NT2/D1 (cell line): ENCODE measurements around the gene PNKD.

ENCODE experiments used
- DNase-seq: peaks from one replicate; pipeline ENCODE4 v3.0.0-alpha.2; 2011; ENCODE audit warnings: low read depth, low spot score
- H3K27me3 ChIP-seq: 2 replicates; pipeline ENCODE4 v1.6.0; 2011; ENCODE audit warnings: mild to moderate bottlenecking; ENCODE audit not compliant: insufficient read length, insufficient read depth
- H3K36me3 ChIP-seq: 2 replicates; pipeline ENCODE4 v1.6.1; 2011; ENCODE audit warnings: mild to moderate bottlenecking, low read length, mixed read lengths; ENCODE audit not compliant: insufficient read depth, insufficient read length
- H3K4me1 ChIP-seq: 2 replicates; pipeline ENCODE4 v1.5.1; 2011; ENCODE audit not compliant: insufficient read depth, insufficient read length
- H3K4me3 ChIP-seq: 2 replicates; pipeline ENCODE4 v1.5.1; 2011; ENCODE audit warnings: low read depth; ENCODE audit not compliant: insufficient read length
- H3K9ac ChIP-seq: 2 replicates; pipeline ENCODE4 v1.6.0; 2011; ENCODE audit warnings: low read depth; ENCODE audit not compliant: insufficient read length
- H3K9me3 ChIP-seq: 2 replicates; pipeline ENCODE4 v1.5.1; 2011; ENCODE audit warnings: mild to moderate bottlenecking, low read length; ENCODE audit not compliant: insufficient read depth
- SUZ12 ChIP-seq: IDR thresholded peaks from 2 replicates; pipeline ENCODE4 v1.6.1; 2011; ENCODE audit not compliant: insufficient read length, insufficient read depth; ENCODE audit errors: extremely low read depth
- YY1 ChIP-seq: IDR thresholded peaks from 2 replicates; pipeline ENCODE4 v1.6.1; 2011; ENCODE audit not compliant: insufficient read length, insufficient read depth
- ZNF274 ChIP-seq: IDR thresholded peaks from 2 replicates; pipeline ENCODE4 v1.6.1; 2011; ENCODE audit warnings: mild to moderate bottlenecking, low read depth, low read length

PNKD gene

DNA sequence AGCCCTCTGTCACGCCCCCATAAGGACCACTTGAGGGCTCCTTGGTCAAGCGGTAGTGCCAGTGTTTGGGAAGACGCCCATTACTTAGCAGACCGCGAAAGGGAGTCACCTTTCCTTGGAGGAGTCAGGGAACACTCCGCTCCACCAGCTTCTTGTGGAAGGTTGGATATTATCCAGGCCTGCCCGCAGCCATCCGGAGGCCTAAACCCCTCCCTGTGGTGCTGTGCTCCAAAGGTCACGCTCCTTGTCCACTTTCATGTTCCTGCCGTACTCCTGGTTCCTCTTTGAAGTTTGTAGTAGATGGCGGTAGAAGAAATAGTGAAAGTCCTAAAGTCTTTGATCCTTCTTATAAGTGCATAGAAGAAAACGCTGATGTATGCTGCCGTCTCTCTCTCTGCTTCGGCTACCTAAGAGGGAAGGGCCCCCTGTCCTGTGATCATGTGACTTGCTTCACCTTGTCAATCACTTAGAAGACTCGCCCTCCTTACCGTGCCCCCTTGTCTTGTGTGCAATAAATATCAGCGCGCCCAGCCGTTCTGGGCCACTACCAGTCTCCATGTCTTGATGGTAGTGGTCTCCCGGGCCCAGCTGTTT lies 84.6 kb downstream of the PNKD start:
- H3K36me3 ChIP-seq, result no peaks in the 10 kb centered on the region
- peaks cover 27% of the 10 kb centered on the region for H3K9me3 ChIP-seq
- TF ChIP-seq YY1, result no peak
- TF ChIP-seq ZNF274, result no peak
- no peak for TF ChIP-seq SUZ12
- no peak overlapping the region for H3K9ac ChIP-seq
- no peaks in the 10 kb centered on the region for H3K27me3 ChIP-seq
- no peak for DNase-seq
- H3K4me1 ChIP-seq, result peaks cover 16% of the 10 kb centered on the region
- no peak overlapping the region for H3K4me3 ChIP-seq

DNA sequence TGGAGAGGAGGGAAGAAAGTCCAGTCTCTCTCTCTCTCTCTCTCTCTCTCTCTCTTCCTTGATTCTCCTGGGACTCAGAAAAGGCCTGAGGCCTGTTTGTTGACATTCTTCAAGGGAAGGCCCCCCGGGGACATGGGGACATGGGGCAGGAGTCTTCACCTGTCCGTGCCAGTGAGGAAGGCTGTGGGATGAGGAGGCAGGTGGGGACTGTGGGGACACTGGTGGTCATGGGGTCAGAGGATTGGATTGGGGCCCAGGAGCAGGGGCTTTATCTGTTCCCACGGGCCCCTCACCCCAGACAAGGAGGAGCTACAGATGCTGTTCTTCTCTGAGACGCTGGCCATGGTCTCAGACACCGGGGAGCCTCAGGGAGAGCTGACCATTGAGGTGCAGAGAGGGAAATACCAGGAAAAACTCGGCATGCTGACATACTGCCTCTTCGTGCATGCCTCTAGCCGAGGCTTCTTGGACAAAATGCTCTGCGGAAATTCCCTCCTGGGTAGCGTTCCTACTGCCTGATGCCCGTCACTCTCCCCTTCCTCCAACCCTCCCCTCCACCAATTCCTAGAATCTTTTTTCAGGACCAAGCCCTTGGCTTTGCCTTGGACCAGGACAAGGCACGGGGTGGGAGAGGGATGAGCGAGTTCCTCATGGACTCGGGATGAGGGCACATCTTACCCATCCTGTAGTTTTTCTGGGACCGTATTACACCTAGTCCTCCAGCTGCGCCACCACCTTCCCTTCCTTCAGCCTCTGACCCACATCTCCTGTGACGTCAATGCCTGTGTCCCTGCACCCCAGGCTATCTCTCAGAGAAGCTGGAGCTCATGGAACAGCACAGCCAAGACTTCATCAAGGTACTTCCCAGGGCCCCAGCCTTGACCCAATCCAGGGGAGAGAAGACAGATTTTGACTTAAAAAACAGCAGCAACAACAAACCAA lies 87.2 kb downstream of the PNKD start:
- peak overlapping the region; percentile 42 for H3K9ac ChIP-seq
- H3K4me3 ChIP-seq, result no peak overlapping the region
- H3K36me3 ChIP-seq, result no peaks in the 10 kb centered on the region
- no peak for TF ChIP-seq SUZ12
- DNase-seq, result no peak
- peaks cover 20% of the 10 kb centered on the region for H3K4me1 ChIP-seq
- no peaks in the 10 kb centered on the region for H3K27me3 ChIP-seq
- H3K9me3 ChIP-seq, result peaks cover 8% of the 10 kb centered on the region; the same call in 1 of the 2 replicates

DNA sequence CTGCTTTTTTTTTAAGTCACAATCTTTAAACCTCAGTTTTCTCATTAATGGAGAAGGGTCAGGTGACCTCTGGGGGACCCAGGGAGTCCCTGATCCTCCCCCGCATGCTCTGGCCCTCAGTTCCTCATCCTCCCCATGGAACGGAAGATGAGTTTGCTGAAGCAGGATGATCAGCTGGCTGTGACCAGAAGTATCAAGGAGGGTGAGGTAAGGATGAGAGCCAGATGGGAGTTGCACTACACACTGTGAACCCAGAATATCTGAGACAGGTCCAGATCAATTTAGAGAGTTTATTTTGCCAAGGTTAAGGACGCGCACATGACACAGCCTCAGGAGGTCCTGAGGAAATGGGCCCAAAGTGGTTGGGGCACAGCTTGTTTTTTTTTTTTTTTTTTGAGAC lies 90.1 kb downstream of the PNKD start:
- H3K9ac ChIP-seq, result peak overlapping the region; percentile 42

DNA sequence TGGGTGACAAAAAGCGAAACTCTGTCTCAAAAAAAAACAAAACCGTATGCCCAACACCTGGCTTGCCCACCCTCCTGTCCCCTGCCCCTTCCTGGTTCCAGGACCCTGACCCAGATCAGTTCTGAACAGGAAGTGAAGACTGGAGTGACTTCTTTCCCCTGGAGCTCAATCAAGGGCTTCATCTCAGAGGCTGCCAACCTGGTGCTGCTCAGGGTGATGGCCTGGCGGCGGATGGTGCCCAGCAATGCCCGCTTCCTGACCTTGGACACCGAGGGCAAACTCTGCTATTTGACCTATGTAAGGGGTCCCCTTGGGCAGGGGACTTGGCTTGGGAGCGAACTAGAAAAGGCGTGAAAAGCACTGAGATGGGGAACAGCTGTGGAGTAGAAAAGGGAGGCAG lies 92.3 kb downstream of the PNKD start:
- Histone ChIP-seq H3K27me3 (no peaks in the 10 kb centered on the region), H3K4me3 (no peak overlapping the region), H3K9me3 (no peaks in the 10 kb centered on the region), H3K9ac (peak overlapping the region; percentile 62), H3K4me1 (peaks cover 14% of the 10 kb centered on the region), H3K36me3 (no peaks in the 10 kb centered on the region)
- TF ChIP-seq YY1, result no peak
- TF ChIP-seq SUZ12, result no peak
- no peak for TF ChIP-seq ZNF274
- no peak for DNase-seq

More for the DNA sequence above, 90.1 kb downstream of the PNKD start:
- Histone ChIP-seq H3K4me1 (peaks cover 24% of the 10 kb centered on the region), H3K4me3 (no peak overlapping the region), H3K36me3 (no peaks in the 10 kb centered on the region), H3K9me3 (no peaks in the 10 kb centered on the region), H3K27me3 (no peaks in the 10 kb centered on the region)
- TF ChIP-seq ZNF274 (no peak), SUZ12 (no peak), YY1 (no peak)
- no peak for DNase-seq

DNA sequence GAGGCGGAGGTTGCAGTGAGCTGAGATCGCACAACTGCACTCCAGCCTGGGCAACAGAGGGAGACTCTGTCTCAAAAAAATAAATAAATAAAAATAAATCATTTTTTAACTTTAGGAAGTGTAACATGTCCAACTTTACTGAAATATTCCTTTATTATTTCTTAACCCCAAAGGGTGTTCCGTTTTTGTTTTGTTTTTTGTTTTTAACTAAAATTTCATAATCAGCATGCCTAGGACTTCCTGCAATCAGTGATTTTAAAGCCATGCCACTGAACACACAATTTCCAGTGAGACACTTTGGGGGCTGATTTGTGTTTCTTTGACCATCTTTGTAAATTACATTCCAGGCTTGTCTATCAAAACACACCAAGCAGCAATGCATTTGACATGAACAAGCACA lies 93.4 kb downstream of the PNKD start:
- no peaks in the 10 kb centered on the region for H3K9me3 ChIP-seq
- no peak for DNase-seq
- TF ChIP-seq SUZ12 (no peak), ZNF274 (no peak), YY1 (no peak)
- no peak overlapping the region for H3K9ac ChIP-seq
- no peaks in the 10 kb centered on the region for H3K27me3 ChIP-seq
- no peak overlapping the region for H3K4me3 ChIP-seq
- peaks cover 10% of the 10 kb centered on the region for H3K4me1 ChIP-seq
- no peaks in the 10 kb centered on the region for H3K36me3 ChIP-seq

DNA sequence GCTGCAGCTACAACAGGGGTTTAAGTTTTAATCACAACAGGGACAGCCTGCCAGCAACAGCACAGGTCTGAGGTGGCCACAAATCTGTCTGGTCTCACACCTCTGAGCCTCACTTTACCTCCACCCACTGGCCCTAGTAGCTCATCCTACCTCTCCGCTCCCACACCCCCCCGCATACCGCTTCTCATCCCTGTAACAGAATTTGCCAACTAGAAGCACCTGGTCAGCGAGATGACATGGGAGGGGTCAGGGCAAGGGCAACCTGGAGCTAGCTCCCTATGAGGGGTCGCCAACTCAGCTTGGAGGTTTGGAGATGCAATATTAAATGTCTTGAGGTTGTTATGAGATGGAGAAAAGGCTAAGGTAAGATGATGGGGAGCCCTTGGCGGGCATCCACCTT lies 93.9 kb downstream of the PNKD start:
- Histone ChIP-seq H3K9me3 (no peaks in the 10 kb centered on the region), H3K36me3 (no peaks in the 10 kb centered on the region), H3K9ac (no peak overlapping the region), H3K4me3 (no peak overlapping the region), H3K27me3 (no peaks in the 10 kb centered on the region), H3K4me1 (peaks cover 10% of the 10 kb centered on the region)
- TF ChIP-seq ZNF274, result no peak
- no peak for TF ChIP-seq YY1
- TF ChIP-seq SUZ12, result no peak
- DNase-seq, result no peak

DNA sequence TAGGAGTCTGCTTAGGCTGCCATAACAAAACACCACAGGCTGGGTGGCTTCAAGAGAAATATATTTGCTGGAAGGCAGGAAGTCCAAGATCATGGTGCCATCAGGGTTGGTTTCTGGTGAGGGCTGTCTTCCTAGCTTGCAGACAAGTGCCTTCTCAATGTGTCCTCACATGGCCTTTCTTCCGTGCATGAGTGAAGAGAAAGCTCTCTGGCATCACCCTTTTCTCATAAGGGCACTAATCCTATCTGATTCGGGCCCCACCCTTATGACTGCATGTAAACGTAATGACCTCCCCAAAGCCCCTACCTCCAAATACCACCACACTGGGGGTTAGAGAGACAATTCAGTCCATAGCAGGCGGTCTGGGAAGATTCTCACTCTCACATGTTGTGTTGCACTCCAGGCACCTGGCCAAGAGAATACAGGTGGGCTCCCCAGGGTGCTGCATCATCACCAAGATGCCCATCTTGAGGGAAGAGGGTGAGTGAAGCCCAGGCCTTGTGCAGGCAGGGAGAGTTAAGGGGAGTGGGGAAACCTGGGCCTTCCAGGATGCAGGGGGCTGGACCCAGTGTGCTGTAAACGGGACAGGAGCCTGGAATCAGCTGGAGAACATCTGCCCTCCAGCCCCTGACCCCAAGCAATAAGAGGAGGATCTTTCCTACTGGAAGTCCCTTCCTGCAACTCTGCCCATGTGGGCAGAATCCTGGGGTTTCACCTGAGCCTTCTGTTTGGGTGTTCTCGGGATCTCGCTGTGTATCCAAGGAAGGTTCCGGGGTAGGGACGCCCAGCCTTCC lies 96.5 kb downstream of the PNKD start:
- H3K27me3 ChIP-seq, result no peaks in the 10 kb centered on the region
- DNase-seq, result no peak
- no peaks in the 10 kb centered on the region for H3K9me3 ChIP-seq
- peak overlapping the region; percentile 65 for H3K4me3 ChIP-seq
- H3K4me1 ChIP-seq, result peaks cover 8% of the 10 kb centered on the region
- H3K36me3 ChIP-seq, result no peaks in the 10 kb centered on the region
- TF ChIP-seq YY1, result no peak
- peak overlapping the region; percentile 88 for H3K9ac ChIP-seq
